GM18520 (cell line): ENCODE measurements around the gene DOCK9.

Experiments used
- ATAC-seq: cut with Tn5 transposase; IDR thresholded peaks from one replicate; pipeline ENCODE4 v1.9.1; 2021; ENCODE audit not compliant: unreplicated experiment

The DOCK9 gene

GRCh38 chr13:98856983-98857382 lies 120.9 kb downstream of the DOCK9 start:
- ATAC-seq = no peak

DNA sequence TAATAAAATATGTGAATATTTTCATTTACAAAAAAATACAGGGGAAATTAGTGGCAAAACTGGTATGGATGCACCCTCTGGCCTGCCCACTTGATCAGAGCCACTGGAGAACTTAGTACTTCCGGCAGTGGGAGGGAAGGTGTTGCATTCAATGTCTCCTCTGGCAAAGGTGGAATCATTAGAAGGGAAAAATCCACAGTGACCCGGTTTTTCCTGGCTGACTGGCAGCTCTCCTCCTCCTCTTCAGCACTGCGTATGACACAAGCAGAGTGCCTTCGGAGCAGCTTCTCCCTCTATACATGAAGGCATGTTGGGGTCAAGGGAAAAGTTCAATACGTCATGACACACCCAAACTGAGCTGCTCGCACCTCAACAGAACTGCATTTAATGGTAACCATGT lies 123.4 kb downstream of the DOCK9 start:
- no peak for ATAC-seq

DNA sequence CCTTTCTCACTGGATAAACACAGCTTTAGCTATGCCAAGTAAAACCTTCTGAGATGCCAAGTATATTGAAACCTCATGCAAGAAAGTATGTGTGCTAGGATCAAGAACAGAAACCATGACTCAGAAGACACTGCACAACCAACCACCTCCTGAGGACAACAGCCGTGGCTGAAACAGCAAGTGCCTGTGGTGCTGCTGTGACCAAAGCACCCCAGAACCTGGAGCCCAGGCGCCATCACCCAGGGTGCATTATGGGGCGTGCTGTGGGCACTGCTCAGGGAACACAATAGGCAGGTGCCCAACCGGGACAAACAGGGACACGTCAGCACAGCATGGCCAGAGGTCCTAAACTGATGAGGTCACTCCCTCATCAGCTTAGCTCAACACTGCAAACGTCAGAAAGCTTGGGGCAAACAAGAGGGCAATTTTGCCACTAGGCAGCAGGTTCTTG lies 124.1 kb downstream of the DOCK9 start:
- peak; percentile 99 for ATAC-seq

DNA sequence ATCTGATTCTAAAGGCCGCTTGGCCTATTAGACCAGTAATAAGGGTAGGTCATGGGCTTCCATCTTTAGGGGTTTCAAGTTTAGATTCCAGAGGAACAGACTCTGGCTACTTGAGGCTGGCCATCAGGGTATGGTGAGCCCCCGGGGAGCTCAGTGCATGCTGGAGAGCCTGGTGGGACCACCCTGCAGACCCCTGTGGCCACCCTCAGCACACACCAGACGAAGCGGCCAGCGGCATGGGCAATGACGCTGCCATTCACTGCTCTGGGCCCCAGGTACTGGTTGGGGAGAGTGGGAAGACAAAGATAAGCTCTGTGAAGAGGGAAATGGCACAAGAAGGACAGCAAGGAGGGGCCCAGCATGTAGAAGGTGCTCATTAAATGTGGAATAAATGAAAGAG lies 126.6 kb downstream of the DOCK9 start:
- ATAC-seq = no peak

DNA sequence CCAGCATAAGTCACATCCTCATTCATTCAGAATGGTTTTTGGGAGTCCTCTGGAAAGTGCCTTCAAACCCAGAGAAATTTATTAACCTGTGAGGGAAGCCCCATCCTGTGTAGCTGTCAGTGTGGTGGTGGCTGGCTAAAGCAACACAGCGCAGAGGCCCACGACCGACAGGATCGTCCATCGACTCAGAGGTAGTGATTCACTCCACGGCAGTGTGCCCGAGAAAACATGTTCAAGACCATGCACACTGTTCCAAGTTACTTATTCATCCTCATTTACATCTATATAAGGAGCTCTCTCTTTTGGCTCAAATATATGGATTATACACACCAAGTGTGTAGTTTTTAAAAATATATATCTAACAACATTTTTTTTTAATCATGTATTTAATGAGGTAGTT lies 129.1 kb downstream of the DOCK9 start:
- no peak for ATAC-seq

GRCh38 chr13:98847780-98848179 lies 130.1 kb downstream of the DOCK9 start:
- ATAC-seq = no peak

- no peak for ATAC-seq
Measured at GRCh38 chr13:98846986-98847385, 130.9 kb downstream of the DOCK9 start.

GRCh38 chr13:98846521-98846920 lies 131.3 kb downstream of the DOCK9 start:
- ATAC-seq = no peak

DNA sequence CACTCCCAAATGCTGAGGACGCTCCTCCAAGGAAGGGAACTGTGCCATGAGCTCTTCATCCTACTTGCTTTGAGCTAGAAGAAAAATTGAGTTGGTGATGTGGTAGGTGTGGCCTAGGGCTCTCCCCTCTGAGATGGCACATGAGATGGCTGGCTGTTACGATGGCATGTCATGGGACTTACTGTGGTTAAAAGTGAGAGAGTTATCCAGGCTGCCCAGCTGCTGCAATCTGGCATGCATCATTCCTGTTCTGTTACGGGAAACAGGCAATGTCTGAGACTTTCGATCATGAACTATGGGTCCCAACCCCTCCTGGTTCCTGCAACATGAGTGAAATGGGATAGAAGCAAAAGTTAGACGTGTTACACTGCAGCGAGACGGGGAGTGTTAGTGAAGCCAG lies 132.1 kb downstream of the DOCK9 start:
- ATAC-seq = no peak

- ATAC-seq = no peak
Measured at GRCh38 chr13:98844021-98844420, 133.8 kb downstream of the DOCK9 start.

- no peak for ATAC-seq
Measured at GRCh38 chr13:98843482-98843877, 134.4 kb downstream of the DOCK9 start.

- ATAC-seq = peak; percentile 73
Measured at GRCh38 chr13:98842858-98843481, 134.9 kb downstream of the DOCK9 start.

GRCh38 chr13:98842070-98842469 lies 135.8 kb downstream of the DOCK9 start:
- no peak for ATAC-seq

GRCh38 chr13:98839856-98840769 lies 137.8 kb downstream of the DOCK9 start:
- peak; percentile 62 for ATAC-seq

DNA sequence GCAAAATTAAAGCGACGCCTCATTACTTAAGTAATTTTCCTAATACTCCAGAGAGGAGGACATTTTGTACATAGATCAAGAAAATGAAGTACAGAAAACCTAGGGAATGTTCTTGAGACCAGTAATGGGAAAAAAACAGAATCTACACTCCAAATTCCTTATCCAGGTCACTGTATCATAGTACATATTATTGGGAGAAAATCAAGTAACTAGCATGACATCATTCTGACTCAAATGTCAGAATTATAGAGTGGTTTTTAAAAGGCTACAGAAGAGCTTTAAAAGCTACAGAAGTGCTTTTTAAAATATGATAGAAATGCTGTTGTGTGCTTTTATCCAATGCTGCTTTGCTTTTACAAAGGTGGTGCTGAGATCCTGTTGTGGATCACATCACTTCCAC lies 139.1 kb downstream of the DOCK9 start:
- ATAC-seq = no peak

- ATAC-seq = no peak
Measured at GRCh38 chr13:98837896-98838295, 140.0 kb downstream of the DOCK9 start.

- ATAC-seq = no peak
Measured at GRCh38 chr13:98835156-98835555, 142.7 kb downstream of the DOCK9 start.

DNA sequence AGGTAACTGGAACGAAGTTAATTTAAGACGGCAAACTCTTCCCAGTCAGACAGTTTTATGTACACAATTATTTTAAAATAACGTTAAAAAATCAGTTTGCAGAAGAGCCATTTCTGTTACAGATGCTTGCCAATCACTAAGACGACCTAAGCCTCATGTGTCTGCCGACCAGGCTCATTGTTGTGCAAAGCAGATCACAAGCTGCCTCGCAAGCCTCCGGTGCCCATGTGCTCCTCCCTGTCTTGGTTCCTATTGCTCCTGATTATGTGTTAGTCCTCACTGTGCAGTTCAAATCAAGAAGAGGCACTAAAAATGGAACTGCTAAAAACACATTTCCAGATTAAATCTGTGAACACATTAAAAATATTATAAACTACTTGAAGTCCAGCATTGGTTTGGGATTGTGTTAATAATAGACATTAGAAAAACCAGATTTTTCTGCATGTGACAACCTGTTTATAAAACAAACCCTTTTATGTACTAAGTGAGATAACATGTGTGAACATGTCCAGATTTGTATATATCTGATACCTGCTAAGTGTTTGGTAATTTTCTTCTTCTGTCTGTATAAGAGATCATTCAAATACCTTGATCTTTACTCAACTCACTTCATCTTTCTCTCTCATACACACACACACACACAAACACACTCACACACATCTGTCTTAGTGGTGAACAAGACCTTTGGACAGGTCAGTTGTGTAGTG lies 143.5 kb downstream of the DOCK9 start:
- ATAC-seq = no peak

DNA sequence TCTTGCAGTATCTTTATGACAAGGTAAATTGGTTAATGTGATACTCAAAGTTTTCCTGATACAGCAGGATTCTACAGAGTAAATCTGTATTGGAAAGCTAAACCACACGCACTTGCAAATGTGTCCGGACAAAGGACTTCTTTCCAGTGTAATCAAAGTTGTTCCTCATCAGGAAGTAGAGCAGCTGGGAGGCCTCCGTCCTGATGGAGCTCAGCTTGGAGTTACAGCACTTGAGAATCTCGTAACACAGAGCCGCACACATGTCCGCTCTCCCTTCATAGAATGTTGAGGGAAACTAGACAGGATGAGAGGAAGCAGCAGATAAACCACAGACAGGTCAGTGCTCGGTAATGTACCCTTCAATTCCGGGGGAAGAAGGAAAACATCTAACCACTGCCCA lies 146.6 kb downstream of the DOCK9 start:
- no peak for ATAC-seq

DNA sequence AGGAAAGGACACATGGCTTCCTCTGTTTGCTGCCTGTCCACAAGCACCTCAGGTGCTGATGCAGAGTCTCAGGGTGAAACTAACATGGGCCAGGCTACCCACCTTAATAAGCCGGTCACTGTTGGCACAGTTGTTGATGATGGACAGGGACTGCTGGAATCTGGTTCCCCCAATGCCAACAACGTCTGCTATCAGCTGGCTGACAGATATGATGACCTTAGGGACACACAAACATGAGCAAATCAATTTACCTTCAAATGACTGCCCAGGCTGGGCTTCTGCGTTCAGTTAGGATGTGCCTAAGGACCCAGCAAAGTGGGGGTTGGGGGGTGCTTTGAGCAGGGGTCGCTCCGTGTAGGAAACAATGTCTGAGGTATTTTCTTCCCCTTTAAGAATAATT lies 148.3 kb downstream of the DOCK9 start:
- ATAC-seq = no peak

DNA sequence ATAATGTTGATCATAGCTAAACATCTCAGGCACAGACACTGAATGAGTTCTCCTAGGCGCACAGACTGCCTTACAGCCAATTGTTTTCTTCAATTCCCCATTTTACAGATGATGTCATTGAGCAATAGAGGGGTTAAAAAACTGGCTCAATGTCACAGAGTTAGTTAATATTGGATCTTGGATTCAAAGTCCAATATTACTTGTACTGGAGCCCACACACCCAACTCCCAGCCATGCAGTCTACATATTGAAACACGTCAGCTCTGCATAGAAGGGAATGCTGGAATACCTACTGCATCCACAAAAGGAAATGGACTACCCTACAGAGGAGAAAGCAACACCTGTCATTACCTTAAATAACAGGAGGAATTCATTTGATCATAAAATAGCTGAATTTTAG lies 149.2 kb downstream of the DOCK9 start:
- no peak for ATAC-seq

- ATAC-seq = no peak
Measured at GRCh38 chr13:98827449-98827848, 150.4 kb downstream of the DOCK9 start.
